ENCODE results near the gene CD40. TPM values are rescaled to one million over a fixed set of nuclear protein-coding genes. Genes with fewer than 3 reads are reported as not detected.

The CD40 gene
- total RNA-seq, 1 experiment from 2014 or later = 1.5 TPM

DNA sequence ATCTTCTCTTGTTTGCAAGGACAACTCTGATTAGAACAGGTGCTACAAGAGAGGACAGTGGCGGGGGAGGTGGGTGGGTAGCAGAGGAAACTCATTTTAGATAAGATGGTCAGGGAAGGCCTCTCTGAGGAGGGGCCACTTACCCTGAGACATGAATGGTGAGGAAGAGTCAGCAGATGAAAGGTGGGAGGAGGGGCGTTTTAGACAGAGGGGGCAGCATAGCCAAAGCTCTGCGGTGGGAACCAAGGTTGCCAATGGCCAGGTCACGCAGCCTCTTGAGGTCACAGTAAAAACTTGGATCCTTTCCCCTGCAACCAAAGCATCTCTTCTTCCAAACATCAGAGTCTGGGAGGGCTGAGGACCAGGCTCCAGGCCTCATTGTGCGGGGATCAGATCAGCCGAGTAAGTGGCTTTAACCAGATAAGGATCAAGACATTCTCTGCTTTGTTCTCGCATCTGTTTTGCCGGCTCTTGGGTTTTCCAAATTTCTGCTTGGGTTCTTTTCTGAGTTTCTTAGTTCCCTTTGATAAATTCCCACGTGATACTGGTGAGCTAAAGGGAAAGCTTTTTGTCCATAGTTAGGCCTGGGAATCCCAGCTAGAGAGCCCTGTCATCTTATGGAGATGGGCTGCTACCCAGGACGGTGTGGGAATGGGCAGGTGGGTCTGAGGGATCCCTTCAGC, 5.5 kb upstream of the CD40 start:
- ChIA-PET CTCF (interaction anchor here (0.7 kb wide), 2 partner anchors 25 to 318 kb away, joined by 3 read pairs; no protein-coding TSS in a partner anchor), POLR2A (no interaction called here)
- no peaks in the 10 kb centered on the region for H3K4me1 Mint-ChIP-seq (ENCODE audit: insufficient read depth, unreplicated experiment)
- DNase-seq (ENCODE audit: unreplicated experiment) = no peak
- H3K27me3 Mint-ChIP-seq (ENCODE audit: insufficient read depth, unreplicated experiment) = peaks cover 57% of the 10 kb centered on the region
- H3K27ac Mint-ChIP-seq (ENCODE audit: low read depth, unreplicated experiment) = no peak overlapping the region
- H3K36me3 Mint-ChIP-seq (ENCODE audit: insufficient read depth, unreplicated experiment) = no peaks in the 10 kb centered on the region
- H3K4me3 Mint-ChIP-seq (ENCODE audit: unreplicated experiment) = no peak overlapping the region
- H3K9me3 Mint-ChIP-seq (ENCODE audit: unreplicated experiment) = no peaks in the 10 kb centered on the region
- no TSS peak for BruUV-seq (replicated peaks)
- TF ChIP-seq, protein P1, sequence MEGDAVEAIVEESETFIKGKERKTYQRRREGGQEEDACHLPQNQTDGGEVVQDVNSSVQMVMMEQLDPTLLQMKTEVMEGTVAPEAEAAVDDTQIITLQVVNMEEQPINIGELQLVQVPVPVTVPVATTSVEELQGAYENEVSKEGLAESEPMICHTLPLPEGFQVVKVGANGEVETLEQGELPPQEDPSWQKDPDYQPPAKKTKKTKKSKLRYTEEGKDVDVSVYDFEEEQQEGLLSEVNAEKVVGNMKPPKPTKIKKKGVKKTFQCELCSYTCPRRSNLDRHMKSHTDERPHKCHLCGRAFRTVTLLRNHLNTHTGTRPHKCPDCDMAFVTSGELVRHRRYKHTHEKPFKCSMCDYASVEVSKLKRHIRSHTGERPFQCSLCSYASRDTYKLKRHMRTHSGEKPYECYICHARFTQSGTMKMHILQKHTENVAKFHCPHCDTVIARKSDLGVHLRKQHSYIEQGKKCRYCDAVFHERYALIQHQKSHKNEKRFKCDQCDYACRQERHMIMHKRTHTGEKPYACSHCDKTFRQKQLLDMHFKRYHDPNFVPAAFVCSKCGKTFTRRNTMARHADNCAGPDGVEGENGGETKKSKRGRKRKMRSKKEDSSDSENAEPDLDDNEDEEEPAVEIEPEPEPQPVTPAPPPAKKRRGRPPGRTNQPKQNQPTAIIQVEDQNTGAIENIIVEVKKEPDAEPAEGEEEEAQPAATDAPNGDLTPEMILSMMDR (IDR thresholded peaks at IDR 0.05; ENCODE audit: unreplicated experiment) = no peak
- intact Hi-C loops (cut with micrococcal nuclease) = no loop called here

DNA sequence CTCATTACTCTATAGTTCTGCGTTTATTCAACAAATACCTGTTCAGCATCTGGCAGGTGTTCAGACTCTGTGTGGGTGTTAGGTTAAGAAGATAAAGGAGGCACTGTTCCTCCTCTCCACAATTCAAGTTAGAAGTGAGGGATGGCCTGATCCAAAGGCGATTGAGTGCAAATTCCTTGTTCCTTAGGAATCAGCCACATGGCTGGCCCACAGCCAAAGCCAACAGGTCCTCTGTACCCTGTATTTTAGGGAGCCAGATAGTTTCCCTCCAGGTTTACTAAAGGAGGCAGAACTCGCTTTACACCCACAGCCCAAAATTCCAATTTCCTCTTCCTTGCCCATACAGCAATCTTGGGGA, 5.0 kb upstream of the CD40 start:
- BruUV-seq (replicated peaks) = no TSS peak
- CTCF ChIA-PET = interaction anchor here (0.7 kb wide), 1 partner anchor 318 kb away, joined by 3 read pairs; no protein-coding TSS in a partner anchor

DNA sequence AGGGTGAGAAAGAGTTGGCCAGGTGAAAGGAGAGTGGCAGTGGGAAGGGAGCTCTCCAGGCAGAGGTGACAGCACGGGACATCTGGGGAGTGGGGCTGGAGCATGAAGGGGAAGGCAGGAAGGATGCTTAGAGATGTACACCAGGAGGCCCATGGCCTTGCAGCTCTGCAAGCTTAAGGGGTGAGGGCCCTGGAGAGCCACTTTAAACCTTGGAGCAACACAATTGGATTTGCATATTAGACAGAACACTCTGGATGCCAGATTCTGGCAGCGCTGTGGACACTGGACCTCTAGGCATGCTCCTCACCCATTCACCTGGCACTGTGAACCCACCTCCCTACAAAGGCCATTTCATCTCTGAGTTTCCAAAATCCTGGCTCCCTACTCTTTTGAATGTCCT, 3.7 kb upstream of the CD40 start:
- ChIA-PET CTCF (interaction anchor here (0.7 to 1.3 kb wide), 2 partner anchors 128 to 525 kb away, joined by 4 read pairs; no protein-coding TSS in a partner anchor), POLR2A (no interaction called here)
- Mint-ChIP-seq H3K27ac (ENCODE audit: low read depth, unreplicated experiment) (no peak overlapping the region), H3K9me3 (ENCODE audit: unreplicated experiment) (no peaks in the 10 kb centered on the region), H3K4me3 (ENCODE audit: unreplicated experiment) (no peak overlapping the region), H3K36me3 (ENCODE audit: insufficient read depth, unreplicated experiment) (no peaks in the 10 kb centered on the region), H3K4me1 (ENCODE audit: insufficient read depth, unreplicated experiment) (no peaks in the 10 kb centered on the region), H3K27me3 (ENCODE audit: insufficient read depth, unreplicated experiment) (peaks cover 38% of the 10 kb centered on the region)
- BruUV-seq (replicated peaks) = no TSS peak
- DNase-seq (ENCODE audit: unreplicated experiment) = no peak
- intact Hi-C loops (cut with micrococcal nuclease) = no loop called here
- TF ChIP-seq, protein P1 (IDR thresholded peaks at IDR 0.05; ENCODE audit: unreplicated experiment) = no peak

More for the DNA sequence above, 5.0 kb upstream of the CD40 start:
- H3K4me1 Mint-ChIP-seq (ENCODE audit: insufficient read depth, unreplicated experiment) = no peaks in the 10 kb centered on the region
- H3K9me3 Mint-ChIP-seq (ENCODE audit: unreplicated experiment) = no peaks in the 10 kb centered on the region
- no peak overlapping the region for H3K27ac Mint-ChIP-seq (ENCODE audit: low read depth, unreplicated experiment)
- intact Hi-C loops (cut with micrococcal nuclease) = no loop called here
- TF ChIP-seq, protein P1 (IDR thresholded peaks at IDR 0.05; ENCODE audit: unreplicated experiment) = no peak
- no peak for DNase-seq (ENCODE audit: unreplicated experiment)
- POLR2A ChIA-PET = interaction anchor here (0.7 kb wide), 1 partner anchor 731 kb away, joined by 3 read pairs; no protein-coding TSS in a partner anchor
- H3K27me3 Mint-ChIP-seq (ENCODE audit: insufficient read depth, unreplicated experiment) = peaks cover 52% of the 10 kb centered on the region
- no peak overlapping the region for H3K4me3 Mint-ChIP-seq (ENCODE audit: unreplicated experiment)
- no peaks in the 10 kb centered on the region for H3K36me3 Mint-ChIP-seq (ENCODE audit: insufficient read depth, unreplicated experiment)

DNA sequence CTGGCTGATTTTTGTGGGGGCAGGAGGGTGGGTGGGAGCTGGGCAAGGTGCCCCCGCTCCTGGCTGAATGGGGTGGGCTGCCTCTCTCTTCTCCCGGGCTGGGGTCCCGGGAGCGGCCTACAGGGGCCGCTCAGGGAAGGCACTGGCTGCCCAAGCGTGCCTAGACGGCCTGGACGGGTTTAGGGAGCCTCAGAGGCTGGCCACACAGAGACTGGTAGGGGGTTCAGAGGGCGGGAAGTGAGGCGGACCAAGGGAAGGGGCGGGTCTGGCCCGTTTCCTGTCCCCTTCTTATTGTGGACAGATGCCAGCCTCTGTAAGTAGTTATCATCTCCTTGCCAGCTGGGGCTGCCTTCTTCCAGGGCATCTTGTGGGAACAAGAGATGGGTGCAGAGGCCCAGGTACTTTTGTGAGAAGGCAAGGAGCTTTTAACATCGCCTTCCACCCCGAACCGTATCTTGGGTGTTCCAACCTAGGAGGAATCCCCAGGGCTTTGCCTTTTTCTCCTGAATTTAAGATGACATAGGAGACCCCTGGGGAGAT, 437 bp downstream of the CD40 start:
- peaks cover 10% of the 10 kb centered on the region for H3K27me3 Mint-ChIP-seq (ENCODE audit: insufficient read depth, unreplicated experiment)
- CTCF ChIA-PET = interaction anchor here (0.6 to 2.7 kb wide), 3 partner anchors 14 to 394 kb away, joined by 3 to 18 read pairs (median 3); no protein-coding TSS in a partner anchor
- TF ChIP-seq, protein P1 (IDR thresholded peaks at IDR 0.05; ENCODE audit: unreplicated experiment) = no peak
- no TSS peak for BruUV-seq (replicated peaks)
- peaks cover 7% of the 10 kb centered on the region for H3K4me1 Mint-ChIP-seq (ENCODE audit: insufficient read depth, unreplicated experiment)
- H3K27ac Mint-ChIP-seq (ENCODE audit: low read depth, unreplicated experiment) = no peak overlapping the region
- no peaks in the 10 kb centered on the region for H3K9me3 Mint-ChIP-seq (ENCODE audit: unreplicated experiment)
- intact Hi-C loops (cut with micrococcal nuclease) = no loop called here
- peak overlapping the region; percentile 78 for H3K4me3 Mint-ChIP-seq (ENCODE audit: unreplicated experiment)
- H3K36me3 Mint-ChIP-seq (ENCODE audit: insufficient read depth, unreplicated experiment) = peaks cover 6% of the 10 kb centered on the region
- DNase-seq (ENCODE audit: unreplicated experiment) = no peak
- POLR2A ChIA-PET = no interaction called here

Data from MCF 10A (cell line).